ENCODE measurements around the gene NME3. TPM values are rescaled to one million over a fixed set of nuclear protein-coding genes. Genes with fewer than 3 reads are reported as not detected.

Gene NME3
- total RNA-seq, 4 donors from 2014 or later: 49.9 to 106 (median 87.2) TPM

GRCh38 chr16:1732071-1732470, 39.3 kb downstream of the NME3 start:
- no peak for ATAC-seq
- no peak overlapping the region for H3K27ac ChIP-seq
- H3K4me1 ChIP-seq: no peaks in the 10 kb centered on the region
- H3K27me3 ChIP-seq: no peaks in the 10 kb centered on the region
- H3K36me3 ChIP-seq: peaks cover 0 to 79% of the 10 kb centered on the region in 2 donors
- 66% methylated on average over 4 of the region's 14 CpGs; no CpG with 5 or more reads in 1 of the 2 donors for WGBS, 2 donors (ENCODE audit: low coverage in 1 of 2)
- no peak overlapping the region for H3K4me3 ChIP-seq
- TF ChIP-seq EP300 (IDR thresholded peaks at IDR 0.05) (no peak), POLR2A (IDR thresholded peaks at IDR 0.05) (no peak), POLR2AphosphoS5 (IDR thresholded peaks at IDR 0.05) (no peak)
- TF ChIP-seq, protein P1, sequence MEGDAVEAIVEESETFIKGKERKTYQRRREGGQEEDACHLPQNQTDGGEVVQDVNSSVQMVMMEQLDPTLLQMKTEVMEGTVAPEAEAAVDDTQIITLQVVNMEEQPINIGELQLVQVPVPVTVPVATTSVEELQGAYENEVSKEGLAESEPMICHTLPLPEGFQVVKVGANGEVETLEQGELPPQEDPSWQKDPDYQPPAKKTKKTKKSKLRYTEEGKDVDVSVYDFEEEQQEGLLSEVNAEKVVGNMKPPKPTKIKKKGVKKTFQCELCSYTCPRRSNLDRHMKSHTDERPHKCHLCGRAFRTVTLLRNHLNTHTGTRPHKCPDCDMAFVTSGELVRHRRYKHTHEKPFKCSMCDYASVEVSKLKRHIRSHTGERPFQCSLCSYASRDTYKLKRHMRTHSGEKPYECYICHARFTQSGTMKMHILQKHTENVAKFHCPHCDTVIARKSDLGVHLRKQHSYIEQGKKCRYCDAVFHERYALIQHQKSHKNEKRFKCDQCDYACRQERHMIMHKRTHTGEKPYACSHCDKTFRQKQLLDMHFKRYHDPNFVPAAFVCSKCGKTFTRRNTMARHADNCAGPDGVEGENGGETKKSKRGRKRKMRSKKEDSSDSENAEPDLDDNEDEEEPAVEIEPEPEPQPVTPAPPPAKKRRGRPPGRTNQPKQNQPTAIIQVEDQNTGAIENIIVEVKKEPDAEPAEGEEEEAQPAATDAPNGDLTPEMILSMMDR (IDR thresholded peaks at IDR 0.05): no peak
- H3K9me3 ChIP-seq: no peaks in the 10 kb centered on the region

DNA sequence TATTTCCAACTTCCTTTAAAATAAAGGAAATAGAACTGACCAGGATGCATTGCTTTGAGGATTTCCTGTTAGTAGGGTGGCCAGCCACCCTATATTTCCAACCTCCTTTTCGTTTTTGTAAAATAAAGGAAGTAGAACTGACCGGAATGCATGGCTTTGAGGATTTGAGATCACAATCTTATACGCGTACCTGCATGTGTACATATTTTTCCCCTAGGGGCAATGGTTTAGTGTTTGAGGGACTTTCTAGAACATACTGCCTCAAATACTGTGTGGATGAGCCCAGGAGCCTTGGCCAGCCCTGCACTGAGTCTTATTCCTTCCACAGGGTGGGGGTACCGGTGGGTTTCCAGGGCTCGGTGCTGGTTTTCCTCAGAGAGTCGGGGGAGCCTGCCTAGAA, 39.7 kb downstream of the NME3 start:
- TF ChIP-seq POLR2A (IDR thresholded peaks at IDR 0.05): no peak
- no peak for TF ChIP-seq EP300 (IDR thresholded peaks at IDR 0.05)
- TF ChIP-seq, protein P1 (IDR thresholded peaks at IDR 0.05): no peak
- TF ChIP-seq POLR2AphosphoS5 (IDR thresholded peaks at IDR 0.05): no peak
- H3K36me3 ChIP-seq: peaks cover 0 to 84% of the 10 kb centered on the region in 2 donors
- 87 to 96% methylated on average over 4 of the region's 7 CpGs for WGBS, 2 donors (ENCODE audit: low coverage in 1 of 2)
- no peaks in the 10 kb centered on the region for H3K9me3 ChIP-seq
- no peaks in the 10 kb centered on the region for H3K4me1 ChIP-seq
- no peak for ATAC-seq
- no peak overlapping the region for H3K27ac ChIP-seq
- no peak overlapping the region for H3K4me3 ChIP-seq
- no peaks in the 10 kb centered on the region for H3K27me3 ChIP-seq

DNA sequence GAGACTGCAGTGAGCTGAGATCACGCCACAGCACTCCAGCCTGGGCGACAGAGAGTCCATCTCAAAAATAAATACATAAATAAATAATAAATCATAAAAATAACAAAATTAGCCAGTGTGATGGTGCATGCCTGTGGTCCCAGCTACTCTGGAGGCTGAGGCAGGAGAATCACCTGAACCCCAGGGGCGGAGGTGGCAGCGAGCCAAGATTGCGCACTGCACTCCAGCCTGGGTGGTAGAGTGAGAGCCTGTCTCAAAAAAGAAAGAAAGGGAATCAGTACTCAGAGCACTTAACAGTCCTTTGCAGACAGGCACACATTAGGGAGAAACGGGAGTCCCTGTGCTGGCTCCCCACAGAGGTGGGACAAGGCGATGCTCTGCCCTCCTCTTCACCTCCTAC, 40.3 kb downstream of the NME3 start:
- no peak for ATAC-seq
- H3K36me3 ChIP-seq: peaks cover 0 to 89% of the 10 kb centered on the region in 2 donors
- TF ChIP-seq POLR2A (IDR thresholded peaks at IDR 0.05): no peak
- TF ChIP-seq, protein P1 (IDR thresholded peaks at IDR 0.05): no peak
- no peak for TF ChIP-seq EP300 (IDR thresholded peaks at IDR 0.05)
- no peak for TF ChIP-seq POLR2AphosphoS5 (IDR thresholded peaks at IDR 0.05)
- no peaks in the 10 kb centered on the region for H3K9me3 ChIP-seq
- no peaks in the 10 kb centered on the region for H3K27me3 ChIP-seq
- H3K4me1 ChIP-seq: no peaks in the 10 kb centered on the region
- H3K4me3 ChIP-seq: no peak overlapping the region
- H3K27ac ChIP-seq: no peak overlapping the region
- 80 to 83% methylated on average over 2 to 6 of the region's 7 CpGs for WGBS, 2 donors (ENCODE audit: low coverage in 1 of 2)

DNA sequence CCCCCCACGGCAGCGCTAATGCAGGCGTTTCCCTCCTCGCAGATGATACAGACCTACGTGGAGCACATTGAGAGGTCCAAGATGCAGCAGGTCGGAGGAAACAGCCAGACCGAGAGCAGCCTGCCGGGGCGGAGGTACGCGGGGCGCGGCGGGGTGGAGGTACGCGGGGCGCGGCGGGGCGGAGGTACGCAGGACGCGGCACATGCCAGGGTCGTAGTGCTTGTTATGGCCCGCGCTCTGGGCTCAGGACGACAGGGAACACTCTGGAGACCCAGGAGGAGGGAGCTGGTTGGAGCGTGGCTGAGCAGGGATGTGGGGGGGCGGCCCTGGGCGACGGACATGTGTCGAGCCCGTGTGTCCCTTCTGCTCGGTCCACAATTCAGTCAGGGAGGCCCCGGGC, 41.9 kb downstream of the NME3 start:
- no peak overlapping the region for H3K4me3 ChIP-seq
- no peak for TF ChIP-seq POLR2AphosphoS5 (IDR thresholded peaks at IDR 0.05)
- TF ChIP-seq, protein P1 (IDR thresholded peaks at IDR 0.05): no peak
- no peak for TF ChIP-seq POLR2A (IDR thresholded peaks at IDR 0.05)
- no peak for TF ChIP-seq EP300 (IDR thresholded peaks at IDR 0.05)
- peaks cover 0 to 4% (median 0%) of the 10 kb centered on the region in 3 donors for H3K4me1 ChIP-seq
- no peaks in the 10 kb centered on the region for H3K27me3 ChIP-seq
- 92 to 96% methylated on average over 5 to 10 of the region's 35 CpGs for WGBS, 2 donors (ENCODE audit: low coverage in 1 of 2)
- peaks cover 0 to 97% of the 10 kb centered on the region in 2 donors for H3K36me3 ChIP-seq
- no peak for ATAC-seq
- H3K27ac ChIP-seq: no peak overlapping the region
- H3K9me3 ChIP-seq: no peaks in the 10 kb centered on the region

GRCh38 chr16:1729026-1729425, 42.3 kb downstream of the NME3 start:
- no peak for ATAC-seq
- peaks cover 0 to 8% (median 0%) of the 10 kb centered on the region in 3 donors for H3K4me1 ChIP-seq
- TF ChIP-seq POLR2A (IDR thresholded peaks at IDR 0.05) (no peak), EP300 (IDR thresholded peaks at IDR 0.05) (no peak), POLR2AphosphoS5 (IDR thresholded peaks at IDR 0.05) (no peak)
- TF ChIP-seq, protein P1 (IDR thresholded peaks at IDR 0.05): no peak
- no peak overlapping the region for H3K4me3 ChIP-seq
- no peaks in the 10 kb centered on the region for H3K27me3 ChIP-seq
- no CpG with 5 or more reads among the region's 18 CpGs for WGBS, 2 donors (ENCODE audit: low coverage in 1 of 2)
- H3K9me3 ChIP-seq: no peaks in the 10 kb centered on the region
- H3K27ac ChIP-seq: no peak overlapping the region
- peaks cover 0 to 97% of the 10 kb centered on the region in 2 donors for H3K36me3 ChIP-seq
